HCT116 (cell line): Measurements from ENCODE around the gene TPST1.
A peak's percentile ranks its signal among the peaks of the same experiment; 100 is the strongest.

ENCODE experiments used
- CEBPB ChIP-seq: IDR thresholded peaks from 2 replicates; pipeline ENCODE4 v1.6.1; 2012; ENCODE audit warnings: low read depth
- POLR2A ChIP-seq: IDR thresholded peaks from 2 replicates; pipeline ENCODE4 v1.7.0; 2011; ENCODE audit warnings: borderline replicate concordance; ENCODE audit not compliant: insufficient read depth, insufficient read length; ENCODE audit errors: extremely low read depth
- ZFX ChIP-seq: fragments of 450-650 bp; IDR thresholded peaks from 2 replicates; pipeline ENCODE4 v1.6.1; 2017
- ZNF274 ChIP-seq: fragments of 200-500 bp; sonication (Bioruptor generic); IDR thresholded peaks from 2 replicates; pipeline ENCODE4 v1.6.1; 2014; ENCODE audit warnings: mild to moderate bottlenecking, low read depth, low read length, inconsistent platforms
- TF ChIP-seq, protein P1 (sequence below), 3 experiments: fragments of 200-600 bp in 1 of 3; sonication (generic) in 1 of 3; IDR thresholded peaks in 2 of 3; conservative IDR thresholded peaks in 1 of 3; 2 replicates each; pipeline ENCODE4 v1.5.1; 2012 to 2017; ENCODE audit warnings: low read depth in 2 of 3, low read length in 2 of 3, antibody characterized with exemption in 1 of 3, borderline replicate concordance in 1 of 3, control low read depth in 1 of 3, mild to moderate bottlenecking in 1 of 3, mixed read lengths in 1 of 3, mixed run types in 1 of 3, moderate library complexity in 1 of 3; ENCODE audit not compliant: insufficient read depth in 1 of 3
- TF ChIP-seq, protein P2 (sequence below): IDR thresholded peaks from 2 replicates; pipeline ENCODE4 v1.6.1; 2012; ENCODE audit warnings: low read depth
- TF ChIP-seq, protein P3 (sequence below): IDR thresholded peaks from 2 replicates; pipeline ENCODE4 v1.6.1; 2012

DNA sequence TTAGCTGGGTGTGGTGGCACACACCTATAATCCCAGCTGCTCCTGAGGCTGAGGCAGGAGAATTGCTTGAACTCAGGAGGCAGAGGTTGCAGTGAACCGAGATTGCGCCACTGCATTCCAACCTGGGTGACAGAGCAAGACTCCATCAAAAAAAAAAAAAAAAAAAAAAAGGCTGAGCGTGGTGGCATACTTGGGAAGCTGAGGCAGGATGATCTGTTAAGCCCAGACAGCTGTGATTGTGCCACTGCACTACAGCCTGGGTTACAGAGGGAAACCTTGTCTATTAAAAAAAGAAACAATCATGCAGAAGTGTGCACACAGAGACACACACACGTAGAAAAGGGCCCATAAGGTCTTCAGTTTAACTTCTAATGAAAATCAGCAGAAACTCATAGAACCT lies 150.6 kb downstream of the TPST1 start:
- TF ChIP-seq ZFX (no peak), POLR2A (no peak), CEBPB (peak; percentile 77), ZNF274 (no peak)
- TF ChIP-seq, protein P1, sequence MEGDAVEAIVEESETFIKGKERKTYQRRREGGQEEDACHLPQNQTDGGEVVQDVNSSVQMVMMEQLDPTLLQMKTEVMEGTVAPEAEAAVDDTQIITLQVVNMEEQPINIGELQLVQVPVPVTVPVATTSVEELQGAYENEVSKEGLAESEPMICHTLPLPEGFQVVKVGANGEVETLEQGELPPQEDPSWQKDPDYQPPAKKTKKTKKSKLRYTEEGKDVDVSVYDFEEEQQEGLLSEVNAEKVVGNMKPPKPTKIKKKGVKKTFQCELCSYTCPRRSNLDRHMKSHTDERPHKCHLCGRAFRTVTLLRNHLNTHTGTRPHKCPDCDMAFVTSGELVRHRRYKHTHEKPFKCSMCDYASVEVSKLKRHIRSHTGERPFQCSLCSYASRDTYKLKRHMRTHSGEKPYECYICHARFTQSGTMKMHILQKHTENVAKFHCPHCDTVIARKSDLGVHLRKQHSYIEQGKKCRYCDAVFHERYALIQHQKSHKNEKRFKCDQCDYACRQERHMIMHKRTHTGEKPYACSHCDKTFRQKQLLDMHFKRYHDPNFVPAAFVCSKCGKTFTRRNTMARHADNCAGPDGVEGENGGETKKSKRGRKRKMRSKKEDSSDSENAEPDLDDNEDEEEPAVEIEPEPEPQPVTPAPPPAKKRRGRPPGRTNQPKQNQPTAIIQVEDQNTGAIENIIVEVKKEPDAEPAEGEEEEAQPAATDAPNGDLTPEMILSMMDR (IDR thresholded peaks at IDR 0.05 in 2 of 3, conservative IDR thresholded peaks at IDR 0.05 in 1 of 3; ENCODE audit: borderline replicate concordance in 1 of 3, insufficient read depth in 1 of 3, low read depth in 2 of 3, low read length in 2 of 3): no peak
- TF ChIP-seq, protein P2, sequence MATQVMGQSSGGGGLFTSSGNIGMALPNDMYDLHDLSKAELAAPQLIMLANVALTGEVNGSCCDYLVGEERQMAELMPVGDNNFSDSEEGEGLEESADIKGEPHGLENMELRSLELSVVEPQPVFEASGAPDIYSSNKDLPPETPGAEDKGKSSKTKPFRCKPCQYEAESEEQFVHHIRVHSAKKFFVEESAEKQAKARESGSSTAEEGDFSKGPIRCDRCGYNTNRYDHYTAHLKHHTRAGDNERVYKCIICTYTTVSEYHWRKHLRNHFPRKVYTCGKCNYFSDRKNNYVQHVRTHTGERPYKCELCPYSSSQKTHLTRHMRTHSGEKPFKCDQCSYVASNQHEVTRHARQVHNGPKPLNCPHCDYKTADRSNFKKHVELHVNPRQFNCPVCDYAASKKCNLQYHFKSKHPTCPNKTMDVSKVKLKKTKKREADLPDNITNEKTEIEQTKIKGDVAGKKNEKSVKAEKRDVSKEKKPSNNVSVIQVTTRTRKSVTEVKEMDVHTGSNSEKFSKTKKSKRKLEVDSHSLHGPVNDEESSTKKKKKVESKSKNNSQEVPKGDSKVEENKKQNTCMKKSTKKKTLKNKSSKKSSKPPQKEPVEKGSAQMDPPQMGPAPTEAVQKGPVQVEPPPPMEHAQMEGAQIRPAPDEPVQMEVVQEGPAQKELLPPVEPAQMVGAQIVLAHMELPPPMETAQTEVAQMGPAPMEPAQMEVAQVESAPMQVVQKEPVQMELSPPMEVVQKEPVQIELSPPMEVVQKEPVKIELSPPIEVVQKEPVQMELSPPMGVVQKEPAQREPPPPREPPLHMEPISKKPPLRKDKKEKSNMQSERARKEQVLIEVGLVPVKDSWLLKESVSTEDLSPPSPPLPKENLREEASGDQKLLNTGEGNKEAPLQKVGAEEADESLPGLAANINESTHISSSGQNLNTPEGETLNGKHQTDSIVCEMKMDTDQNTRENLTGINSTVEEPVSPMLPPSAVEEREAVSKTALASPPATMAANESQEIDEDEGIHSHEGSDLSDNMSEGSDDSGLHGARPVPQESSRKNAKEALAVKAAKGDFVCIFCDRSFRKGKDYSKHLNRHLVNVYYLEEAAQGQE: no peak
- TF ChIP-seq, protein P3, sequence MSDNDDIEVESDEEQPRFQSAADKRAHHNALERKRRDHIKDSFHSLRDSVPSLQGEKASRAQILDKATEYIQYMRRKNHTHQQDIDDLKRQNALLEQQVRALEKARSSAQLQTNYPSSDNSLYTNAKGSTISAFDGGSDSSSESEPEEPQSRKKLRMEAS: no peak
